ENCODE data around the gene CLIP4. TPM values are rescaled to one million over a fixed set of nuclear protein-coding genes. Genes with fewer than 3 reads are reported as not detected.
A peak's percentile ranks its signal among the peaks of the same experiment; 100 is the strongest.

Gene CLIP4
- total RNA-seq, 3 donors from 2014 or later (not counting 1 experiment from before 2014, with no cell fraction given) = 56.8 to 88.0 (median 72.6) TPM

DNA sequence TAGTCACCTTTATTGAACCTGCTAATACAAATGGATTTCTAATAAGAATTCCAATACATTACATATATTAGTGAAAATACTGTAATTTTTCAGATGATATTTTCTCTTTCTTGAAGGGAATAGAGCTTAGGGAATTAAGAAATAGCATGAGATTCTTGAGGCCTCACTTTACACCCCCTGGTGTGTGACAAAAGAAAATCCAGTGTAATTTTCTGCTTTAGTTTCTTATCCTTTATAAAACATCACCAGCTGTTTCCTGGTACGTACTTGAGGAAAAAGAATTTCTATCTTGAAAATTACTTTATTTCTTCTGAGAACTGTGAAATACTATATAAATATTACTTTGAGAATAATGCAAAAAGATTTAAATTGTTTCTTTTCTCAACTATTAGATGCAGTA is 71.6 kb downstream of the CLIP4 start:
- H3K4me3 ChIP-seq (ENCODE audit: low read length) = no peak overlapping the region
- Mint-ChIP-seq H3K9me3 (no peaks in the 10 kb centered on the region), H3K27me3 (ENCODE audit: low read depth in 2 of 2) (no peaks in the 10 kb centered on the region), H3K4me1 (no peaks in the 10 kb centered on the region), H3K4me3 (no peak overlapping the region), H3K27ac (no peak overlapping the region), H3K36me3 (peaks cover 15% of the 10 kb centered on the region)
- no peak for TF ChIP-seq CTCF (IDR thresholded peaks at IDR 0.05)
- H3K27ac ChIP-seq (ENCODE audit: low read length) = no peak overlapping the region
- H3K4me1 ChIP-seq (ENCODE audit: control insufficient read depth, insufficient read depth, low read length) = no peaks in the 10 kb centered on the region
- H3K36me3 ChIP-seq (ENCODE audit: control insufficient read depth, insufficient read depth, low read length) = peaks cover 24% of the 10 kb centered on the region
- H3K9me3 ChIP-seq (ENCODE audit: control insufficient read depth, insufficient read depth, low read length) = no peaks in the 10 kb centered on the region
- H3K27me3 ChIP-seq (ENCODE audit: control insufficient read depth, insufficient read depth, low read length) = no peaks in the 10 kb centered on the region
- DNase-seq (no peak), ATAC-seq (no peak)
- no CpG with 5 or more reads among the region's 1 CpG for WGBS (ENCODE audit: insufficient coverage)
- intact Hi-C loops (cut with micrococcal nuclease) = no loop called here

- H3K9me3 Mint-ChIP-seq = no peaks in the 10 kb centered on the region
- no peaks in the 10 kb centered on the region for H3K27me3 ChIP-seq (ENCODE audit: control insufficient read depth, insufficient read depth, low read length)
- no peak overlapping the region for H3K27ac ChIP-seq (ENCODE audit: low read length)
- H3K4me1 Mint-ChIP-seq = no peaks in the 10 kb centered on the region
- WGBS (ENCODE audit: insufficient coverage) = 91% methylated on average over 2 of the region's 2 CpGs
- H3K9me3 ChIP-seq (ENCODE audit: control insufficient read depth, insufficient read depth, low read length) = no peaks in the 10 kb centered on the region
- peaks cover 22% of the 10 kb centered on the region for H3K36me3 ChIP-seq (ENCODE audit: control insufficient read depth, insufficient read depth, low read length)
- no peak for DNase-seq
- no peak overlapping the region for H3K4me3 ChIP-seq (ENCODE audit: low read length)
- no peak overlapping the region for H3K4me3 Mint-ChIP-seq
- no peak overlapping the region for H3K27ac Mint-ChIP-seq
- H3K27me3 Mint-ChIP-seq (ENCODE audit: low read depth in 2 of 2) = no peaks in the 10 kb centered on the region
- ATAC-seq = no peak
- intact Hi-C loops (cut with micrococcal nuclease) = no loop called here
- TF ChIP-seq CTCF (IDR thresholded peaks at IDR 0.05) = no peak
- peaks cover 7% of the 10 kb centered on the region for H3K36me3 Mint-ChIP-seq
- H3K4me1 ChIP-seq (ENCODE audit: control insufficient read depth, insufficient read depth, low read length) = no peaks in the 10 kb centered on the region
These were observed 72.7 kb downstream of the CLIP4 start for GRCh38 chr2:29187926-29188325.

GRCh38 chr2:29189052-29189451 is 73.8 kb downstream of the CLIP4 start:
- Mint-ChIP-seq H3K27ac (no peak overlapping the region), H3K4me1 (no peaks in the 10 kb centered on the region), H3K9me3 (no peaks in the 10 kb centered on the region), H3K27me3 (ENCODE audit: low read depth in 2 of 2) (no peaks in the 10 kb centered on the region), H3K4me3 (no peak overlapping the region), H3K36me3 (peaks cover 7% of the 10 kb centered on the region)
- no peak for DNase-seq
- TF ChIP-seq CTCF (IDR thresholded peaks at IDR 0.05) = no peak
- peak in 1 of 3 donors; percentile 48 for ATAC-seq
- Histone ChIP-seq H3K4me3 (ENCODE audit: low read length) (no peak overlapping the region), H3K4me1 (ENCODE audit: control insufficient read depth, insufficient read depth, low read length) (no peaks in the 10 kb centered on the region), H3K36me3 (ENCODE audit: control insufficient read depth, insufficient read depth, low read length) (peaks cover 17% of the 10 kb centered on the region), H3K27me3 (ENCODE audit: control insufficient read depth, insufficient read depth, low read length) (no peaks in the 10 kb centered on the region), H3K27ac (ENCODE audit: low read length) (no peak overlapping the region), H3K9me3 (ENCODE audit: control insufficient read depth, insufficient read depth, low read length) (no peaks in the 10 kb centered on the region)
- intact Hi-C loops (cut with micrococcal nuclease) = no loop called here
- WGBS (ENCODE audit: insufficient coverage) = 15% methylated on average over 1 of the region's 5 CpGs

DNA sequence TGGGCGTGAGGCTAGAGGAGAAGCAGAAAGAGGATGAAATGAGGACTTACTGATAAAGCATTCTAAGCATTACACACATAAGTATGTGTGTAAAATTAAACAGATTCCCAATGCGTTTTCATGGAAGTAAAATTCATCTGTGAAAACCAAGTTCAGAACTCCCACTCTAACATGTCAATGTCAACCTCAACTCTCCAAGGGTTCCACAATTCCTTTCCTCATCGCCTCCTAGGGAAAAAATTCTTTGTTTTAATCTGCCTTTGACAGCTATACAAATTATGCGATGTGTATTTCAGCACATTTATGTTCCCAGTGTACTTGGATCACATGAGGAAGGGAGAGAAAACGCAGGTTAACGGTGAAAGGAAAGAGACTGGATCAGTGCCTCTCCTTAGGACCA is 76.6 kb downstream of the CLIP4 start:
- H3K4me3 ChIP-seq (ENCODE audit: low read length) = no peak overlapping the region

More for the DNA sequence above, 76.6 kb downstream of the CLIP4 start:
- Histone ChIP-seq H3K9me3 (ENCODE audit: control insufficient read depth, insufficient read depth, low read length) (no peaks in the 10 kb centered on the region), H3K27ac (ENCODE audit: low read length) (no peak overlapping the region), H3K27me3 (ENCODE audit: control insufficient read depth, insufficient read depth, low read length) (no peaks in the 10 kb centered on the region), H3K36me3 (ENCODE audit: control insufficient read depth, insufficient read depth, low read length) (peaks cover 12% of the 10 kb centered on the region), H3K4me1 (ENCODE audit: control insufficient read depth, insufficient read depth, low read length) (no peaks in the 10 kb centered on the region)
- Mint-ChIP-seq H3K4me1 (peaks cover 4 to 5% of the 10 kb centered on the region in 2 donors), H3K27ac (no peak overlapping the region), H3K27me3 (ENCODE audit: low read depth in 2 of 2) (no peaks in the 10 kb centered on the region), H3K36me3 (peaks cover 7% of the 10 kb centered on the region), H3K9me3 (no peaks in the 10 kb centered on the region), H3K4me3 (no peak overlapping the region)
- no peak for DNase-seq
- intact Hi-C loops (cut with micrococcal nuclease) = no loop called here
- TF ChIP-seq CTCF (IDR thresholded peaks at IDR 0.05) = no peak
- ATAC-seq = no peak
- WGBS (ENCODE audit: insufficient coverage) = 93% methylated on average over 5 of the region's 6 CpGs
